ENCODE results near the gene NEK6.
A peak's percentile ranks its signal among the peaks of the same experiment; 100 is the strongest.

Gene NEK6

DNA sequence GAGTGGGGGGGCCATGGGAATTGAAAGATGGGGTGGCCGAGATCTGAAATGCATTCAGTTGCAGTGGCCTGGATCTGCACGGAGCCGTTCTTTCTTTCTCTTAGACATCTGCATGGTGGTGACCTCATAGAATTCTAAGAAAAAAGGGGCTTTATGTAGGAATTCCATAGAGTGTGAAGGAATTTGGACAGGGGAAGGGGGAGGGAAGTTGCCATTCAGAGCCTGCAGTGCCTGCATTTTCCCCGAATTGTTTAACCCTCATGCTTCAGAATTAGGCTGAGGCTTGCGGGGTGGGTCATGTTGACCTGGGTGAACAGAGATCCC, 4.9 kb downstream of the NEK6 start:
- H3K36me3 ChIP-seq (ENCODE audit: control insufficient read depth, insufficient read depth, low read length) = no peaks in the 10 kb centered on the region
- H3K9me3 ChIP-seq (ENCODE audit: control insufficient read depth, insufficient read depth, low read length) = no peaks in the 10 kb centered on the region
- H3K4me1 ChIP-seq (ENCODE audit: control insufficient read depth, insufficient read depth, low read length) = peaks cover 34% of the 10 kb centered on the region
- H3K27ac ChIP-seq (ENCODE audit: low read depth, low read length) = peak overlapping the region; percentile 59
- H3K4me3 ChIP-seq (ENCODE audit: low read depth, low read length) = no peak overlapping the region
- H3K27me3 ChIP-seq (ENCODE audit: control insufficient read depth, insufficient read depth, low read length) = no peaks in the 10 kb centered on the region; the same call in 1 of the 2 replicates
- H3K9ac ChIP-seq (ENCODE audit: low read depth, low read length) = no peak overlapping the region

DNA sequence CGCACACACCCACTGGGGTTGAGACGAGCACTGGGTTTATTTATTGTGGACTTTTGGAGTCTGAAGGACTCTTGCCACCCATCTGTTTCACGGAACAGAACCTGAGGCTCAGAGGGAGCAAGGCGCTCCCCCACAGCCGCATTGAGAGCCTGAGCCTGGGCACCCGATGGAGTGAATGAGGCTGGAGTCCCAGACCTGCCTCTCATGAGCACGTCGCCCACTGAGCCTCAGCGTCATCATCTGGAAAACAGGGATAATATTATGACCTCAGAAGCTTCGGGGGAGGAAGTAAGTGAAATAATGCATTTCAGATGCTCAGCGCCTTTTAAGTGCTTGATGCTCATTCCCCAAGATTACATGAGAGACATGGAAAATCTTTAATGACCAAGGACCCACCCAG, 5.5 kb downstream of the NEK6 start:
- H3K9ac ChIP-seq (ENCODE audit: low read depth, low read length) = no peak overlapping the region
- H3K36me3 ChIP-seq (ENCODE audit: control insufficient read depth, insufficient read depth, low read length) = no peaks in the 10 kb centered on the region
- H3K27ac ChIP-seq (ENCODE audit: low read depth, low read length) = no peak overlapping the region
- H3K4me1 ChIP-seq (ENCODE audit: control insufficient read depth, insufficient read depth, low read length) = peaks cover 34% of the 10 kb centered on the region
- no peak overlapping the region for H3K4me3 ChIP-seq (ENCODE audit: low read depth, low read length)
- H3K27me3 ChIP-seq (ENCODE audit: control insufficient read depth, insufficient read depth, low read length) = no peaks in the 10 kb centered on the region; the same call in 1 of the 2 replicates
- no peaks in the 10 kb centered on the region for H3K9me3 ChIP-seq (ENCODE audit: control insufficient read depth, insufficient read depth, low read length)

- H3K4me1 ChIP-seq (ENCODE audit: control insufficient read depth, insufficient read depth, low read length) = peaks cover 32% of the 10 kb centered on the region
- no peak overlapping the region for H3K27ac ChIP-seq (ENCODE audit: low read depth, low read length)
- H3K9me3 ChIP-seq (ENCODE audit: control insufficient read depth, insufficient read depth, low read length) = no peaks in the 10 kb centered on the region
- H3K4me3 ChIP-seq (ENCODE audit: low read depth, low read length) = no peak overlapping the region
- H3K9ac ChIP-seq (ENCODE audit: low read depth, low read length) = no peak overlapping the region
- H3K36me3 ChIP-seq (ENCODE audit: control insufficient read depth, insufficient read depth, low read length) = no peaks in the 10 kb centered on the region
- H3K27me3 ChIP-seq (ENCODE audit: control insufficient read depth, insufficient read depth, low read length) = no peaks in the 10 kb centered on the region
Observed at GRCh38 chr9:124263800-124264426, 6.2 kb downstream of the NEK6 start.

DNA sequence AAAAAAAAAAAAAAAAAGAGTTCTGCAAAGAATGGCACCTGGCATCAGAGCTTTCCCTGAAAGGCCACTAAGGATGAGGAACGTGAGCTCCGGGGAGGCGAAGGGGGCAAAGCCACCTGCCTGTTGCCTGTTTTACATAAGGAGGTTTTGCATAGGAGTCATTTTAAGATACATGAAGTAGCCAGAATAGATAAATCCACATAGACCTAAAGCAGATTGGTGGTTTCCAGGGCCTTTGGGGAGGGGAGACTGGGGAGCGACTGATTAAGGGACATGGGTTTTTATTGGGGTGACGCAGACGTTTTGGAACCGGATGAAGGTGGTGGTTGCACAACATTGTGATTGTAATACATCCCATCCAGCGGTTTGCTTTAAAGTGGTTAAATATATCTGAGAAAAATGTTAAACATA, 7.1 kb downstream of the NEK6 start:
- H3K4me1 ChIP-seq (ENCODE audit: control insufficient read depth, insufficient read depth, low read length) = peaks cover 24% of the 10 kb centered on the region
- H3K9ac ChIP-seq (ENCODE audit: low read depth, low read length) = no peak overlapping the region
- no peak overlapping the region for H3K27ac ChIP-seq (ENCODE audit: low read depth, low read length)
- H3K9me3 ChIP-seq (ENCODE audit: control insufficient read depth, insufficient read depth, low read length) = no peaks in the 10 kb centered on the region
- no peaks in the 10 kb centered on the region for H3K36me3 ChIP-seq (ENCODE audit: control insufficient read depth, insufficient read depth, low read length)
- no peaks in the 10 kb centered on the region for H3K27me3 ChIP-seq (ENCODE audit: control insufficient read depth, insufficient read depth, low read length)
- H3K4me3 ChIP-seq (ENCODE audit: low read depth, low read length) = no peak overlapping the region

DNA sequence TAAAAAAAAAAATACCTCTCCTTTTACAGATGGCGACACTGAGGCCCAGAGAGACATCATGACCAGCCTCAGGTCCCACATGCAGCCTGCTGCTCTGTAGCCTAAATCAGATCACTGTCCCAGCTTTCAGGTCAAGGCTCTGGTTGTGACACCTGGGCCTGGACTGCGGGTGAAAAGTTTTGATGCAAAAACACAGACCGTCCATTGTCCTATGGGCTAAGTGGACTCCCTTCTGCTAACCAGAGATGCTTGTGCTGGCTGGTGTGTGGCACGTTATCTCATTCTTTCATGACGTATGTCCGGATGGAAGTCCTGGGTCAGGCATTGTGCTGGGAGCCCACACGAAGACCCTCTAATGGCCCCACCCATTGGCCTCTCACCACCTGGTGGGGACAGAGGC, 7.8 kb downstream of the NEK6 start:
- Histone ChIP-seq H3K4me1 (ENCODE audit: control insufficient read depth, insufficient read depth, low read length) (peaks cover 24% of the 10 kb centered on the region), H3K27me3 (ENCODE audit: control insufficient read depth, insufficient read depth, low read length) (no peaks in the 10 kb centered on the region), H3K4me3 (ENCODE audit: low read depth, low read length) (no peak overlapping the region), H3K27ac (ENCODE audit: low read depth, low read length) (no peak overlapping the region), H3K36me3 (ENCODE audit: control insufficient read depth, insufficient read depth, low read length) (no peaks in the 10 kb centered on the region), H3K9ac (ENCODE audit: low read depth, low read length) (no peak overlapping the region), H3K9me3 (ENCODE audit: control insufficient read depth, insufficient read depth, low read length) (no peaks in the 10 kb centered on the region)

- H3K9ac ChIP-seq (ENCODE audit: low read depth, low read length) = no peak overlapping the region
- H3K4me3 ChIP-seq (ENCODE audit: low read depth, low read length) = no peak overlapping the region
- no peaks in the 10 kb centered on the region for H3K27me3 ChIP-seq (ENCODE audit: control insufficient read depth, insufficient read depth, low read length)
- H3K9me3 ChIP-seq (ENCODE audit: control insufficient read depth, insufficient read depth, low read length) = no peaks in the 10 kb centered on the region
- peaks cover 23% of the 10 kb centered on the region for H3K4me1 ChIP-seq (ENCODE audit: control insufficient read depth, insufficient read depth, low read length)
- no peaks in the 10 kb centered on the region for H3K36me3 ChIP-seq (ENCODE audit: control insufficient read depth, insufficient read depth, low read length)
- no peak overlapping the region for H3K27ac ChIP-seq (ENCODE audit: low read depth, low read length)
Observed at GRCh38 chr9:124266139-124266825, 8.5 kb downstream of the NEK6 start.

GRCh38 chr9:124266826-124267201, 9.1 kb downstream of the NEK6 start:
- H3K4me1 ChIP-seq (ENCODE audit: control insufficient read depth, insufficient read depth, low read length) = peaks cover 18% of the 10 kb centered on the region
- no peak overlapping the region for H3K27ac ChIP-seq (ENCODE audit: low read depth, low read length)
- no peaks in the 10 kb centered on the region for H3K27me3 ChIP-seq (ENCODE audit: control insufficient read depth, insufficient read depth, low read length)
- no peak overlapping the region for H3K4me3 ChIP-seq (ENCODE audit: low read depth, low read length)
- no peaks in the 10 kb centered on the region for H3K36me3 ChIP-seq (ENCODE audit: control insufficient read depth, insufficient read depth, low read length)
- no peaks in the 10 kb centered on the region for H3K9me3 ChIP-seq (ENCODE audit: control insufficient read depth, insufficient read depth, low read length)
- no peak overlapping the region for H3K9ac ChIP-seq (ENCODE audit: low read depth, low read length)

DNA sequence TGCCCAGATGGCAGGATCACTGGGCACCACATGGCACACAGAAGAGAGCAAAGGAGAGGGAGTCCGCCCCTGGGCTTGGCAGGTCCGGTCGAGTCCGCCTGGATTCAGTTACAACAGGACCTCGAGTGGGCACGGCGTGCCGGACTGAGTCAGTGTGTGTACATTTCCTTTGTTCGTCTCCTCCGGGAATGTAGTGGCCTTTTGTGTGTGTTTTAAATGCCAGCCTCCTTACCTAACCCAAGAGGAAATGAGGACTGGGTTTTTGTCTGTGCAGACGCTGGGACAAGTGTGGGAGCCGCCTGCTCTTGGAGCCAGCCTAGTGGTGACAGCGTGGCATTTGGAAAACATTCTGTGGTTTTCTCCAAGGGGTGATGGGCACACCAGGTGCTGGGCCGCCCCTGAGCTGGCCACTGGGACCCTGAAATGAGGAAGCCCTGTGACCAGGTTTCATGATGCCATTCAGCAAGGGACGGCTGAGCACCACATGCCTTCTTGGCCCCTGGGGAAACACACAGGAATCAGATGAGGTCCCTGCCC, 9.6 kb downstream of the NEK6 start:
- Histone ChIP-seq H3K27ac (ENCODE audit: low read depth, low read length) (no peak overlapping the region), H3K36me3 (ENCODE audit: control insufficient read depth, insufficient read depth, low read length) (no peaks in the 10 kb centered on the region), H3K4me3 (ENCODE audit: low read depth, low read length) (no peak overlapping the region), H3K27me3 (ENCODE audit: control insufficient read depth, insufficient read depth, low read length) (no peaks in the 10 kb centered on the region), H3K9me3 (ENCODE audit: control insufficient read depth, insufficient read depth, low read length) (no peaks in the 10 kb centered on the region), H3K4me1 (ENCODE audit: control insufficient read depth, insufficient read depth, low read length) (peaks cover 12% of the 10 kb centered on the region), H3K9ac (ENCODE audit: low read depth, low read length) (no peak overlapping the region)

- H3K4me3 ChIP-seq (ENCODE audit: low read depth, low read length) = no peak overlapping the region
- H3K9me3 ChIP-seq (ENCODE audit: control insufficient read depth, insufficient read depth, low read length) = no peaks in the 10 kb centered on the region
- no peaks in the 10 kb centered on the region for H3K36me3 ChIP-seq (ENCODE audit: control insufficient read depth, insufficient read depth, low read length)
- peaks cover 3% of the 10 kb centered on the region for H3K4me1 ChIP-seq (ENCODE audit: control insufficient read depth, insufficient read depth, low read length)
- H3K27me3 ChIP-seq (ENCODE audit: control insufficient read depth, insufficient read depth, low read length) = no peaks in the 10 kb centered on the region
- H3K27ac ChIP-seq (ENCODE audit: low read depth, low read length) = no peak overlapping the region
- H3K9ac ChIP-seq (ENCODE audit: low read depth, low read length) = no peak overlapping the region
Observed at GRCh38 chr9:124268248-124268647, 10.5 kb downstream of the NEK6 start.

DNA sequence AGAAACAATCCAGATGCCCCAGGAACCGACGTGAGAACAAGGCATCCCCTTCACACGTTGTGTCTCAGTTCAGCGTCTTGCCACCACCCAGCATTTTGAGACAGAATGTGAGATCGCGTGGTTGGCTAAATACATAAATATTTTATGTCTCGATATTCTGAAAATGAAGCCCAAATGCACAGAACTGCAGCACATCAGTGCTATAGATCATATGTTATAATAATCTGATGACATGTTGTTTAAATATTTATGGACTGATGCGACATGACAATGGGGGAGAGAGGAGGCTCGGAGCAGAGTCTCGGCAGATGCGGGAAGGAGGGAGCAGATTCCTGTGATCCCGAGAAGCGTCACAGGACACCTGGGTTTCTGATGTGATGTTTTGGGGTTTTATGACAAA, 10.9 kb downstream of the NEK6 start:
- Histone ChIP-seq H3K27me3 (ENCODE audit: control insufficient read depth, insufficient read depth, low read length) (no peaks in the 10 kb centered on the region), H3K4me1 (ENCODE audit: control insufficient read depth, insufficient read depth, low read length) (no peaks in the 10 kb centered on the region), H3K9ac (ENCODE audit: low read depth, low read length) (no peak overlapping the region), H3K4me3 (ENCODE audit: low read depth, low read length) (no peak overlapping the region), H3K9me3 (ENCODE audit: control insufficient read depth, insufficient read depth, low read length) (no peaks in the 10 kb centered on the region), H3K27ac (ENCODE audit: low read depth, low read length) (no peak overlapping the region), H3K36me3 (ENCODE audit: control insufficient read depth, insufficient read depth, low read length) (no peaks in the 10 kb centered on the region)

- H3K4me1 ChIP-seq (ENCODE audit: control insufficient read depth, insufficient read depth, low read length) = no peaks in the 10 kb centered on the region
- H3K36me3 ChIP-seq (ENCODE audit: control insufficient read depth, insufficient read depth, low read length) = no peaks in the 10 kb centered on the region
- H3K9me3 ChIP-seq (ENCODE audit: control insufficient read depth, insufficient read depth, low read length) = no peaks in the 10 kb centered on the region
- no peak overlapping the region for H3K9ac ChIP-seq (ENCODE audit: low read depth, low read length)
- no peak overlapping the region for H3K4me3 ChIP-seq (ENCODE audit: low read depth, low read length)
- no peak overlapping the region for H3K27ac ChIP-seq (ENCODE audit: low read depth, low read length)
- no peaks in the 10 kb centered on the region for H3K27me3 ChIP-seq (ENCODE audit: control insufficient read depth, insufficient read depth, low read length)
Observed at GRCh38 chr9:124269556-124269955, 11.8 kb downstream of the NEK6 start.

Measured in HUES48 (cell line).